ENCODE results near the gene TMEM272.

DNA sequence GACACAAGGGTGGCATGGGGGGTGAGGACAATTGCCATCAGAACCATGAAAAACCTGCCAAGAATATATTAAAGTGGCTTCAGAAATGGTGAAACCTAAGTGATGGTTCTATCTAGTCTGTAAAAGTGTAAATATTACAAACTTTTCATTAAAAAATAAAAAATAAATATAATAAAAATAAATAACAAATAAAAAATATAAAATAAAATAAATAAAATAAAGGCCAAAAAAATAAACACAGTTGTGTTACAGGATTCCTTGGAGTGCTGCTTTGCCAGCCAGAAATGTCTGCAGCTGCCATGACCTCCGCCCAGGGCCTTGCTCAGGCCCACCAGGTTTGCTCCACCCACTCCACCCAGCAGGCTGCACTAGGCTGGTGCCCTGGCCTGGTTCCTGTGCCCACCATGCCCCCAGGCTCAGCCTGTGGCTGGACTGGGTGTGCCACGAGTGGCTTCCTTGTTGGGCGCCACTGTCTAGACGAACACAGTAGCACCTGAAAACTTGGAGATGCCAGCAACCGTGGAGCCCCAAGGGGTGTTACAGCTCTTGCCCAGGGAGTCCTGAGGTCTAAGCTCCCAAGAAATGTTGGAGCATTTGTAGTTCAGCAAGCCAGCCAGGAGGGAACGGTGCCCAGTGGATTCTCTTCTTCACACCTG lies 37.7 kb upstream of the TMEM272 start:
- TF ChIP-seq, protein P1, sequence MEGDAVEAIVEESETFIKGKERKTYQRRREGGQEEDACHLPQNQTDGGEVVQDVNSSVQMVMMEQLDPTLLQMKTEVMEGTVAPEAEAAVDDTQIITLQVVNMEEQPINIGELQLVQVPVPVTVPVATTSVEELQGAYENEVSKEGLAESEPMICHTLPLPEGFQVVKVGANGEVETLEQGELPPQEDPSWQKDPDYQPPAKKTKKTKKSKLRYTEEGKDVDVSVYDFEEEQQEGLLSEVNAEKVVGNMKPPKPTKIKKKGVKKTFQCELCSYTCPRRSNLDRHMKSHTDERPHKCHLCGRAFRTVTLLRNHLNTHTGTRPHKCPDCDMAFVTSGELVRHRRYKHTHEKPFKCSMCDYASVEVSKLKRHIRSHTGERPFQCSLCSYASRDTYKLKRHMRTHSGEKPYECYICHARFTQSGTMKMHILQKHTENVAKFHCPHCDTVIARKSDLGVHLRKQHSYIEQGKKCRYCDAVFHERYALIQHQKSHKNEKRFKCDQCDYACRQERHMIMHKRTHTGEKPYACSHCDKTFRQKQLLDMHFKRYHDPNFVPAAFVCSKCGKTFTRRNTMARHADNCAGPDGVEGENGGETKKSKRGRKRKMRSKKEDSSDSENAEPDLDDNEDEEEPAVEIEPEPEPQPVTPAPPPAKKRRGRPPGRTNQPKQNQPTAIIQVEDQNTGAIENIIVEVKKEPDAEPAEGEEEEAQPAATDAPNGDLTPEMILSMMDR (conservative IDR thresholded peaks at IDR 0.05; ENCODE audit: low read depth, low read length), result no peak
- TF ChIP-seq POLR2A (IDR thresholded peaks at IDR 0.05; ENCODE audit: low read depth, low read length) (no peak), RAD21 (IDR thresholded peaks at IDR 0.05; ENCODE audit: low read length) (no peak)
